ENCODE data around the gene SP100.

DNA sequence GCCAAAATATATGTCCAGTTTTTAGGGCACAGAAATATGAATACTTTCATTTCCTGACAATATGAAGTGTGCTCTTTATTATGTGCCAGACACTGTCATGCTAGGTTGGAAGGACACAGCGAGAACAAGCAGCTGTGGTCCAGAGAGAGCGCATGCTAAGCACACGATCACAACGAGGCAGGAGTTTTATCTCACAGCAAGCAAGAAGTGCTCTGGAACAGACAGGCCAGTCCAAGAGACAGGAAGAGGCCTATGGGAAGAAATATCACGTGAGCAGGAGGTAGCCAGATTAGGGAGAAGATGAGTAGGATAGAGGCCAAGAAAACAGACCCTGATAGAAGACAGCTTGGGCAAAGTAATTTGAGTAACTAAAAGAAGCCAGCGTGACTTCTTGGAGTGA, 161.1 kb downstream of the SP100 start:
- TF ChIP-seq, protein P1, sequence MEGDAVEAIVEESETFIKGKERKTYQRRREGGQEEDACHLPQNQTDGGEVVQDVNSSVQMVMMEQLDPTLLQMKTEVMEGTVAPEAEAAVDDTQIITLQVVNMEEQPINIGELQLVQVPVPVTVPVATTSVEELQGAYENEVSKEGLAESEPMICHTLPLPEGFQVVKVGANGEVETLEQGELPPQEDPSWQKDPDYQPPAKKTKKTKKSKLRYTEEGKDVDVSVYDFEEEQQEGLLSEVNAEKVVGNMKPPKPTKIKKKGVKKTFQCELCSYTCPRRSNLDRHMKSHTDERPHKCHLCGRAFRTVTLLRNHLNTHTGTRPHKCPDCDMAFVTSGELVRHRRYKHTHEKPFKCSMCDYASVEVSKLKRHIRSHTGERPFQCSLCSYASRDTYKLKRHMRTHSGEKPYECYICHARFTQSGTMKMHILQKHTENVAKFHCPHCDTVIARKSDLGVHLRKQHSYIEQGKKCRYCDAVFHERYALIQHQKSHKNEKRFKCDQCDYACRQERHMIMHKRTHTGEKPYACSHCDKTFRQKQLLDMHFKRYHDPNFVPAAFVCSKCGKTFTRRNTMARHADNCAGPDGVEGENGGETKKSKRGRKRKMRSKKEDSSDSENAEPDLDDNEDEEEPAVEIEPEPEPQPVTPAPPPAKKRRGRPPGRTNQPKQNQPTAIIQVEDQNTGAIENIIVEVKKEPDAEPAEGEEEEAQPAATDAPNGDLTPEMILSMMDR (IDR thresholded peaks at IDR 0.05) = no peak
- no peak for TF ChIP-seq POLR2A (IDR thresholded peaks at IDR 0.05)

Data from right lobe of liver (tissue), 4 donors.